Measurements from ENCODE around the gene PAEP. TPM values are rescaled to one million over a fixed set of nuclear protein-coding genes. Genes with fewer than 3 reads are reported as not detected.
"Not testable (repeated sequence)": the region's sequence is repeated elsewhere in the genome, so short reads cannot be mapped to it uniquely, and the experiment has no call there.

The PAEP gene
- total and polyA plus RNA-seq, 8 donors = not detected

- H3K27me3 ChIP-seq = peaks cover 0 to 31% (median 0%) of the 10 kb centered on the region in 3 donors
- no peak overlapping the region for H3K27ac ChIP-seq
- no peaks in the 10 kb centered on the region for H3K36me3 ChIP-seq
- TF ChIP-seq POLR2AphosphoS5 (IDR thresholded peaks at IDR 0.05) (no peak), POLR2A (IDR thresholded peaks at IDR 0.05) (no peak), CTCF (IDR thresholded peaks at IDR 0.05) (no peak), EP300 (IDR thresholded peaks at IDR 0.05) (no peak)
- no peak for DNase-seq
- intact Hi-C loops (cut with DNase I; ENCODE audit: low total_unique reads) = no loop called here
- no peak overlapping the region for H3K4me3 ChIP-seq
- no peaks in the 10 kb centered on the region for H3K9me3 ChIP-seq
- WGBS, 5 donors = 65 to 76% (median 75%) methylated on average over 11 to 28 of the region's 28 CpGs
- H3K4me1 ChIP-seq = no peaks in the 10 kb centered on the region
Observed at GRCh38 chr9:135547756-135548736, 13.5 kb upstream of the PAEP start.

GRCh38 chr9:135549478-135550343 is 11.8 kb upstream of the PAEP start:
- DNase-seq; H3K4me3 ChIP-seq; H3K4me1 ChIP-seq; intact Hi-C loops (cut with DNase I; ENCODE audit: low total_unique reads); H3K27ac ChIP-seq; H3K36me3 ChIP-seq; H3K9me3 ChIP-seq: not testable (repeated sequence)
- WGBS, 5 donors = 69 to 83% (median 77%) methylated on average over 12 to 28 of the region's 28 CpGs
- H3K27me3 ChIP-seq = peaks cover 0 to 26% (median 0%) of the 10 kb centered on the region in 3 donors

- no peak for DNase-seq
- 67 to 77% (median 74%) methylated on average over 8 to 17 of the region's 17 CpGs for WGBS, 5 donors
- H3K36me3 ChIP-seq = no peaks in the 10 kb centered on the region
- intact Hi-C loops (cut with DNase I; ENCODE audit: low total_unique reads) = no loop called here
- no peak overlapping the region for H3K4me3 ChIP-seq
- TF ChIP-seq POLR2A (IDR thresholded peaks at IDR 0.05) = no peak
- TF ChIP-seq POLR2AphosphoS5 (IDR thresholded peaks at IDR 0.05) = no peak
- TF ChIP-seq CTCF (IDR thresholded peaks at IDR 0.05) = no peak
- TF ChIP-seq EP300 (IDR thresholded peaks at IDR 0.05) = no peak
- no peaks in the 10 kb centered on the region for H3K4me1 ChIP-seq
- H3K27ac ChIP-seq = no peak overlapping the region
- peaks cover 0 to 22% (median 0%) of the 10 kb centered on the region in 3 donors for H3K27me3 ChIP-seq
- no peaks in the 10 kb centered on the region for H3K9me3 ChIP-seq
Observed at GRCh38 chr9:135550344-135550918, 11.1 kb upstream of the PAEP start.

- 58 to 73% (median 62%) methylated on average over 3 to 14 of the region's 14 CpGs for WGBS, 5 donors
- H3K4me1 ChIP-seq = no peaks in the 10 kb centered on the region
- intact Hi-C loops (cut with DNase I; ENCODE audit: low total_unique reads) = no loop called here
Observed at GRCh38 chr9:135551031-135551430, 10.5 kb upstream of the PAEP start.

More at GRCh38 chr9:135551031-135551430, 10.5 kb upstream of the PAEP start:
- Histone ChIP-seq H3K36me3 (no peaks in the 10 kb centered on the region), H3K4me3 (no peak overlapping the region), H3K27me3 (peaks cover 0 to 22% (median 0%) of the 10 kb centered on the region in 3 donors), H3K27ac (no peak overlapping the region), H3K9me3 (no peaks in the 10 kb centered on the region)
- no peak for DNase-seq
- TF ChIP-seq POLR2AphosphoS5 (IDR thresholded peaks at IDR 0.05) = no peak
- no peak for TF ChIP-seq CTCF (IDR thresholded peaks at IDR 0.05)
- TF ChIP-seq POLR2A (IDR thresholded peaks at IDR 0.05) = no peak
- TF ChIP-seq EP300 (IDR thresholded peaks at IDR 0.05) = no peak
